Activated gamma-delta T cell treated with anti-CD3 and anti-CD28 coated beads, Interleukin-2, amount 50 U/mL, for 16 hours (primary cell): ENCODE data around the gene JARID2.
A peak's percentile ranks its signal among the peaks of the same experiment; 100 is the strongest.

ENCODE experiments used
- DNase-seq: peaks from one replicate; pipeline ENCODE4 v3.0.0-alpha.2; 2020; ENCODE audit warnings: low read depth

Gene JARID2

DNA sequence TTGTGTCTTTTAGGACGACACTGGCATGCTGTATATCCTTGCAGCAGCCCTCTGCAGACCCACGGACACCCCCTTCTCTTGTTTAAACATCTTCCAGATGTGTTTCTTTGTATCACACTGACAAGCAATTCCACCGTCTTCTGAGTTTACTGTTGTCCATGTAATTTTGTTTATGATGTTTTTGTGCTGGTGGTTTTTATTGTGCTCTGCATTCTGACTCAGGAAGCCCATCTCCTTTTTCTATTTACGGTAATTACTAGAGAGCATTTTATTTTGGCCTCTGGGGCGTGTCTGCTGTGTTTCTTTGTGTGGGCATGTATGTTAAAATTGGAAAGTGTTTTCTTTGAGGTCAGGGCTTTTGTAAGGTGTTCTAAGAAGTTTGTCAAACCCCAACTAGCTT is 111.9 kb downstream of the JARID2 start:
- no peak for DNase-seq

DNA sequence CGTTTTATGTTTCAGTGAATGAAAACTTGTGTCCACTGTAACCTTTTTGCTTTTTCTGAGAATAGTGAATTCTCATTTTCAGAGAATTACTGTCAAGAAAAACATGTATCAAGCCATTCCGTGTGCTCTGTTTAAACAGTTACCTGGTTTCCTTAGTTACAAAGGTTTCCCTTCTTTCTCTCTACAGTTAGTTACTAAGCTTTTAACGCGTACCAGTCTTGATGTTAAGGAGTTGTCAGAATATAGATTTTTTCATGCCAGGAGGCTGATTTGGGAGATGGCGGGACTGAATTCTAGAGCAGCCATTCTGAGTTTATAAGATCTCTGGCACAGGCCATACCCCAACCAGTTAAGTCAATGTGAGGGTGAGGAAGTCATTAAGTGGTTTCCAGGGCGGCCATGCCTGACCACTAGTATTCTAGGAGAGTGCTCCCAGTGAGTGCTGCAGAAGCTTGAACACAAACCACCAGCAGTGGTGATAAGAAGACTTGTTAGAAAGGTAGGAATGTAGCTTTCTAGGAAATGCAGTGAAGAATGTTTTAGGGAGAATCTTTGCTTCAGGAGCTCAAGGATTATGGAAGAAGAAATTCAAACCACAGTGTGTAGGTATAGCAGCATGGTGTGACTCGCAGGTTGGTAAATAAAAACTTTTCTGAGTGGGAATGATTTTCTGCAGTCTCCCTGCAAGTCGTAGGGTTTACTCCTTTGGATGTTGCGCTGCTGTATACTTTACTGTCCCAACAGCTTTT is 112.9 kb downstream of the JARID2 start:
- no peak for DNase-seq

- DNase-seq: no peak
Observed at GRCh38 chr6:15359335-15359862, 113.5 kb downstream of the JARID2 start.

DNA sequence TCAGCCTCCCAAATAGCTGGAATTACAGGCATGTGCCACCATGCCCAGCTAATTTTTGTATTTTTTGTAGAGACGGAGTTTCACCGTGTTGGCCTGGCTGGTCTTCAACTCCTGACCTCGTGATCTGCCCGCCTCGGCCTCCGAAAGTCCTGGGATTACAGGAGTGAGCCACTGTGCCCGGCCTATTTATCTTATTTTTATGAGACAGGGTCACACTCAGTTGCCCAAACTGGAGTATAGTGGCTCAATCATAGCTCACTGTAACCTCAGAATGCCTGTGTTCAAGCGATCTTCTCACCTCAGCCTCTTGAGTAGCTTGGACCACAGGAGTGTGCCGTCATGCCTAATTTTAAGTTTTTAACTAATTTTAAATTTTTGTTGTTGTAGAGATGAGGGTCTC is 114.4 kb downstream of the JARID2 start:
- DNase-seq: no peak

DNA sequence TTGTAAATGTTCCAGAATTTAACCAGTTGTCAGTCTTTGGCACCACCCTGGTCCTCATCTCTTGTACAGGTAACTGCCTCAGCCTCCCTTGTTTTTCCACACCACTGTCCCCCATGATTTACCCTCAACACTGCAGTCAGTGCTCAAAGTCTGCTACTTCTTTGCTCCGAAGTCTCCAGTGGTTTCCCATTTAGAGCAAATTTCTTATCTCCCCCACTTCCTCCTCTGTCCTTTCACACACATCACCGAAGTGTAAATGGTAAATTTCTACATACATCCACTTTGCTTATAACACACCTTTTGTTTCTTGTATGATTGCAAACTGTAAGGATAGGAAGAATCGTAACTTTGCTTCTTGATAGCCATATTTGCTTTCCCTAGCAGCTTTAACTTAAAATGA is 115.3 kb downstream of the JARID2 start:
- no peak for DNase-seq

- DNase-seq: no peak
Observed at GRCh38 chr6:15362274-15363160, 116.6 kb downstream of the JARID2 start.

DNA sequence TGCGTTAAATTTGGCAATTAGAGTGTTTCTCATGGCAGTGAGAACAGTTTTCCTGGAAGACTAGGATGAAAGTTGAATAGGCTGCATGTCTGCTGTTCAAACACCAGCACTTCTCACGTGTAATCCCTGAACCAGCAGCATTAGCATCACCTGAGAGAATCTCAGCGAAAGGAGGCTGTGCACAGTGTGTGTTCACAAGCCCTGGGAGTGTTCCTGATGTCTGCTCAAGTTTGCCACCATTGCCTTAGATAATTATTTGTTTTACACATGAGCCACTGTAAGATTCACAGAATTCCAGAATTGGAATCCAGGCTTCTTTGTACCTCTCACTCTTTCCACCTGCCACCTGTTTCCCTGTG is 117.3 kb downstream of the JARID2 start:
- no peak for DNase-seq

GRCh38 chr6:15363523-15364400 is 117.9 kb downstream of the JARID2 start:
- no peak for DNase-seq

- no peak for DNase-seq
Observed at GRCh38 chr6:15364401-15365037, 118.7 kb downstream of the JARID2 start.

- peak; percentile 31 for DNase-seq
Observed at GRCh38 chr6:15365273-15365687, 119.4 kb downstream of the JARID2 start.

- DNase-seq: no peak
Observed at GRCh38 chr6:15366003-15366535, 120.2 kb downstream of the JARID2 start.

- DNase-seq: no peak
Observed at GRCh38 chr6:15366879-15367278, 121.0 kb downstream of the JARID2 start.

DNA sequence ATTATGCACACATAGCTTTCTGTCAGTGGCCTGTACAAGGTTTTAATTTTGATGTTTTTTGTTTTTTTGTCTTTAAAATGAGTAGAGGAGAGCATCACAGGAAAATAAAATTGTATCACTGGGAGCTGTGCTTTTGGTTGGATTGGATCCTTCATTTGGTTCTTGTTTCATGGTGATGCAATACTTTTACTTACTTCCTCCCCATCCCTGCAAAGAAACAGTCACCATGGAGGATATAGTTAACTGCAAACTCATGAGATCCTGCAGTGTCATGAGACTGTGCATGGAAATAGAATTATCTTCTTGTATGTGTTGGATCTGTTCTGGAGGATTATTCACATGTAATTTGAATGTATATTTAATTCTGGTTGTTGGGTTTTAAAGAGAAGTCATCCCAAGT is 122.3 kb downstream of the JARID2 start:
- DNase-seq: no peak

DNA sequence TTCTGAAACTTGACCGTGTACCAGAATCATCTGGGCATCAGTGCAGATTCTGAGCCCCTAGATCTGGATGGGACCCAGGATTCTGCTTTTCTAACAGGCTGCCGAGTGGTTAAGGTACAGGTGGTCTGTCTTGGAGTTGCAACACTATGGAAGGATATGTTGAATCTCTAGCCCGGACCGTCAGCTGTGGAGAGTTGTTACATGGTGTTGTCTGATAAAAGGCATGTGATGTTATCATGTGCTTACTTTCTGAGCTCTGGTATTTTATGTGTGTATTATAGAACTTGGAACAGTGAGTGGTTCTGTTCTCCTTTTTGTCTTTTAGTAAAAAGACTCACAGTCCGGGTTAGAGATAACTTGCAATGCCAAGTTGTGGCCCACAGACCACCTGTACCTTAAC is 123.0 kb downstream of the JARID2 start:
- no peak for DNase-seq

DNA sequence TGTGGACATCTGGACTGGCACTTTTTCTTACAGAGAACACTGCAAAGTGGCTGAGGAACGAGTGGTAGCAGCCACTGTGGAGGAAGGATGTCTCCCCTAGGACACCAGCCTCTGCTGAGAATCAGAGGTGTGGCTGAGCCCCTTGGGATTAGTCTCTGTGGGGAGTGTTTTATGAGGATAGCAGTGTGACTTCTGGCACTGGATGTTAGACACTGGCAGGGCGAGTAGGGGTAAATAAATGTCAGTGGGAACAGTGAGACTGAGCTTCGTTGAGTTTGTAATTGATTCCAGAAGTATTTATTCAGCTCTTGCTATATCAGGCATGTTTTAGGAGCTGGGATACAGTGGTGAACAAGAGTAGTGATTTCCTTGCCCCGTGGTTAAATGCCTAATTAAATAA is 124.0 kb downstream of the JARID2 start:
- no peak for DNase-seq

- no peak for DNase-seq
Observed at GRCh38 chr6:15370733-15371671, 125.1 kb downstream of the JARID2 start.

GRCh38 chr6:15372932-15373331 is 127.1 kb downstream of the JARID2 start:
- no peak for DNase-seq

DNA sequence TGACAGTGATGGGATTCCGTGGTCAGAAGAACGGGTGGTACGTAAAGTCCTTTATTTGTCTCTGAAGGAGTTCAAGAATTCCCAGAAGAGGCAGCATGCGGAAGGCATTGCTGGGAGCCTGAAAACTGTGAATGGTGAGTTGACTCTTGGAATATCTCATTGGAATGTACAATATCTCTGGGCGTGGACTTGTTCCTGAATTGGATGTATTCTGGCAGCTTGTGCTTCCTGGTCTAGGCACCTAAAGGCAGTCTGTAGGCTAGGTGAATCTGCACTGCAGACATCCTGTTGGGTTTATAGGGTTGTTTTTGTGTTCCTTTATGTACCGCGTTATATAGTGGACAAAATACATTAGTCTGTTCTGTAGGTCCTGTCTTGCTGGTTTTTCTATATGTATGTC is 128.2 kb downstream of the JARID2 start:
- no peak for DNase-seq

- no peak for DNase-seq
Observed at GRCh38 chr6:15375018-15375417, 129.1 kb downstream of the JARID2 start.

DNA sequence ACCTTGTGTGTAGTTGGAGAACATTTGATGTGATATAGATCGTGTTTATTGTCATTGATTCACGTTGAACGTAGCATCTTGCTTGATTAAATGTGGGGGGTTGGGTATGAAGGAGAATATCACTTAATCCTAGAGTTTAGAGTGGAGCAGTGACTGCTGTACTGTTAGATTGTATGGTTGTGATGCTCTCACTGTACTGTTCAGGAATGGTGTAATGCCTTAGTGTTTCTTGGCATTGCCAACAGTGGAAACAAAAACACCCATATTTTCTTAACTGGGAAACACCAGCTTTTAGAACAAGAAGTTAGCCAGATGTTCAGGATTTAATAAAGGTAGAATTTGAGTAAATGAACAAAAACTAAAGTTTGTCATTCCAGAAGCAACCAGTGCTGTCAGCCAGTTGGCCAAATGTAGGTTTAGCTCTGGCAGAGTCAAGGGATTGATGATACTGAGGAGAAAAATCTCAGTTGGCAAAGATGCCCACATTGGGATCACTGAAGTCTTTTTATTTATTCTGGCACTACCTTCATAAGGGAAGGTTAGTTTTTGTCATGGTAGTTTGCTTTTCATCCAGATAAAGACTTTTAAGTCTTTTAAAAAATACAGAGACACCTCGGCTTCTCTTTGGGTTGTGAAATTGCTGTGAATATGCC is 129.9 kb downstream of the JARID2 start:
- no peak for DNase-seq
